ENCODE measurements around the gene SEPTIN2. TPM values are rescaled to one million over a fixed set of nuclear protein-coding genes. Genes with fewer than 3 reads are reported as not detected.
A peak's percentile ranks its signal among the peaks of the same experiment; 100 is the strongest.

Gene SEPTIN2
- total RNA-seq (435 TPM), polyA plus RNA-seq (ENCODE audit: insufficient read depth, low read depth, low replicate concordance) (187 TPM)
- long read RNA-seq, donor 1, transcript SEPT2-203 (13 exons, 3,315 nt): major isoform, 48 of 123 reads
- long read RNA-seq, donor 1, transcript SEPT2-238 (4 exons, 740 nt): minor isoform, 9 of 123 reads
- long read RNA-seq, donor 1, partial matches to known transcripts: 49 of 123 reads
- long read RNA-seq, donor 1, other reads (novel, unspliced or antisense): 7 of 123 reads
- long read RNA-seq, donor 2, transcript SEPT2-203 (13 exons, 3,315 nt): major isoform, 49 of 125 reads
- long read RNA-seq, donor 2, partial matches to known transcripts: 59 of 125 reads
- long read RNA-seq, donor 2, other reads (novel, unspliced or antisense): 7 of 125 reads
- long read RNA-seq, donor 3, transcript SEPT2-203 (13 exons, 3,315 nt): major isoform, 60 of 150 reads
- long read RNA-seq, donor 3, transcript SEPT2-238 (4 exons, 740 nt): minor isoform, 18 of 150 reads
- long read RNA-seq, donor 3, partial matches to known transcripts: 52 of 150 reads
- long read RNA-seq, donor 3, other reads (novel, unspliced or antisense): 9 of 150 reads
- long read RNA-seq, donor 4, transcript SEPT2-238 (4 exons, 740 nt): minor isoform, 7 of 183 reads
- long read RNA-seq, donor 4, transcript SEPT2-203 (13 exons, 3,315 nt): major isoform, 76 of 183 reads
- long read RNA-seq, donor 4, partial matches to known transcripts: 90 of 183 reads
- long read RNA-seq, donor 4, other reads (novel, unspliced or antisense): 0 of 183 reads
- long read RNA-seq, donor 5, transcript SEPT2-203 (13 exons, 3,315 nt): major isoform, 5 of 6 reads
- long read RNA-seq, donor 5, partial matches to known transcripts: 0 of 6 reads
- long read RNA-seq, donor 5, other reads (novel, unspliced or antisense): 0 of 6 reads
- long read RNA-seq, donor 6, transcript SEPT2-203 (13 exons, 3,315 nt): major isoform, 73 of 227 reads
- long read RNA-seq, donor 6, transcript SEPT2-238 (4 exons, 740 nt): minor isoform, 12 of 227 reads
- long read RNA-seq, donor 6, partial matches to known transcripts: 113 of 227 reads
- long read RNA-seq, donor 6, other reads (novel, unspliced or antisense): 18 of 227 reads
- long read RNA-seq, donor 7, transcript SEPT2-203 (13 exons, 3,315 nt): major isoform, 376 of 545 reads
- long read RNA-seq, donor 7, transcript SEPT2-204 (13 exons, 3,701 nt): minor isoform, 14 of 545 reads
- long read RNA-seq, donor 7, partial matches to known transcripts: 44 of 545 reads
- long read RNA-seq, donor 7, other reads (novel, unspliced or antisense): 101 of 545 reads
- long read RNA-seq, donor 8, transcript SEPT2-203 (13 exons, 3,315 nt): major isoform, 60 of 156 reads
- long read RNA-seq, donor 8, transcript SEPT2-238 (4 exons, 740 nt): minor isoform, 6 of 156 reads
- long read RNA-seq, donor 8, partial matches to known transcripts: 72 of 156 reads
- long read RNA-seq, donor 8, other reads (novel, unspliced or antisense): 12 of 156 reads
- long read RNA-seq, donor 9, transcript SEPT2-203 (13 exons, 3,315 nt): major isoform, 27 of 123 reads
- long read RNA-seq, donor 9, transcript SEPT2-238 (4 exons, 740 nt): minor isoform, 5 of 123 reads
- long read RNA-seq, donor 9, partial matches to known transcripts: 80 of 123 reads
- long read RNA-seq, donor 9, other reads (novel, unspliced or antisense): 6 of 123 reads
- long read RNA-seq, donor 10, transcript SEPT2-238 (4 exons, 740 nt): minor isoform, 11 of 135 reads
- long read RNA-seq, donor 10, transcript SEPT2-203 (13 exons, 3,315 nt): major isoform, 49 of 135 reads
- long read RNA-seq, donor 10, partial matches to known transcripts: 47 of 135 reads
- long read RNA-seq, donor 10, other reads (novel, unspliced or antisense): 14 of 135 reads

- DNase-seq: peak in 3 of 5 donors; percentile 88 to 96 (median 89)
- H3K4me1 ChIP-seq (ENCODE audit: control insufficient read depth in 2 of 3, insufficient read depth in 2 of 3, low read depth in 1 of 3, low read length in 3 of 3): peaks cover 7 to 18% (median 17%) of the 10 kb centered on the region in 3 donors
- intact Hi-C loops (cut with DNase I): no loop called here
Observed at GRCh38 chr2:241315879-241316631, at the start of gene SEPTIN2. Gene SEPTIN2, plus strand, starts transcription at chr2:241315925. Its CDS starts 8,308 bp downstream, at chr2:241324233.

GRCh38 chr2:241267249-241268067, 48.3 kb upstream of the SEPTIN2 start:
- no peak overlapping the region for H3K27ac ChIP-seq (ENCODE audit: low read depth in 2 of 2, low read length in 2 of 2)
- DNase-seq (no peak), FAIRE-seq (no peak)
- no peaks in the 10 kb centered on the region for H3K27me3 ChIP-seq (ENCODE audit: control insufficient read depth, insufficient read depth, low read length)
- peaks cover 0 to 24% (median 15%) of the 10 kb centered on the region in 3 donors for H3K4me1 ChIP-seq (ENCODE audit: control insufficient read depth in 2 of 3, insufficient read depth in 2 of 3, low read depth in 1 of 3, low read length in 3 of 3)
- peaks cover 4 to 36% (median 32%) of the 10 kb centered on the region in 3 donors for H3K36me3 ChIP-seq (ENCODE audit: control insufficient read depth in 2 of 3, insufficient read depth in 3 of 3, low read length in 3 of 3)
- intact Hi-C loops (cut with DNase I): no loop called here
- H3K4me3 ChIP-seq (ENCODE audit: low read length in 3 of 3): no peak overlapping the region
- TF ChIP-seq CTCF (IDR thresholded peaks at IDR 0.05; ENCODE audit: borderline replicate concordance, extremely low read depth, insufficient read depth): no peak
- H3K9ac ChIP-seq (ENCODE audit: low read length in 3 of 3): no peak overlapping the region
- H3K9me3 ChIP-seq (ENCODE audit: control insufficient read depth in 2 of 3, insufficient read depth in 1 of 3, low read length in 3 of 3): no peaks in the 10 kb centered on the region

More at GRCh38 chr2:241315879-241316631, at the start of gene SEPTIN2:
- FAIRE-seq: no peak
- Histone ChIP-seq H3K36me3 (ENCODE audit: control insufficient read depth in 2 of 3, insufficient read depth in 3 of 3, low read length in 3 of 3) (no peaks in the 10 kb centered on the region), H3K4me3 (ENCODE audit: low read length in 3 of 3) (peak within 1 kb of the TSS; percentile 82 to 96 (median 94)), H3K27me3 (ENCODE audit: control insufficient read depth, insufficient read depth, low read length) (no peaks in the 10 kb centered on the region), H3K27ac (ENCODE audit: low read depth in 2 of 2, low read length in 2 of 2) (peak within 1 kb of the TSS; percentile 99 to 100), H3K9me3 (ENCODE audit: control insufficient read depth in 2 of 3, insufficient read depth in 1 of 3, low read length in 3 of 3) (no peaks in the 10 kb centered on the region), H3K9ac (ENCODE audit: low read length in 3 of 3) (peak within 1 kb of the TSS; percentile 89 to 98 (median 93))
- no peak for TF ChIP-seq CTCF (IDR thresholded peaks at IDR 0.05; ENCODE audit: borderline replicate concordance, extremely low read depth, insufficient read depth)
